Measurements from ENCODE around the gene NF1.
A peak's percentile ranks its signal among the peaks of the same experiment; 100 is the strongest.
"Not testable (repeated sequence)": the region's sequence is repeated elsewhere in the genome, so short reads cannot be mapped to it uniquely, and the experiment has no call there.

NF1 gene

GRCh38 chr17:31152271-31152670 is 57.5 kb downstream of the NF1 start:
- no peak overlapping the region for H3K4me3 ChIP-seq (replicated peaks in 1 of 2; ENCODE audit: low read depth in 2 of 2, low read length in 2 of 2)
- no peak for DNase-seq (ENCODE audit: low read depth in 2 of 2)
- TF ChIP-seq CTCF (IDR thresholded peaks at IDR 0.05; ENCODE audit: low read depth, low read length), result no peak

- no peak for TF ChIP-seq CTCF (IDR thresholded peaks at IDR 0.05; ENCODE audit: low read depth, low read length)
- DNase-seq (ENCODE audit: low read depth in 2 of 2), result peak; percentile 8 to 19
Measured at GRCh38 chr17:31155208-31155810, 60.5 kb downstream of the NF1 start.

GRCh38 chr17:31156326-31156725 is 61.5 kb downstream of the NF1 start:
- no peak for TF ChIP-seq CTCF (IDR thresholded peaks at IDR 0.05; ENCODE audit: low read depth, low read length)
- peak; percentile 9 to 37 for DNase-seq (ENCODE audit: low read depth in 2 of 2)
- H3K4me3 ChIP-seq (replicated peaks in 1 of 2; ENCODE audit: low read depth in 2 of 2, low read length in 2 of 2), result no peak overlapping the region

More at GRCh38 chr17:31155208-31155810, 60.5 kb downstream of the NF1 start:
- no peak overlapping the region for H3K4me3 ChIP-seq (replicated peaks in 1 of 2; ENCODE audit: low read depth in 2 of 2, low read length in 2 of 2)

DNA sequence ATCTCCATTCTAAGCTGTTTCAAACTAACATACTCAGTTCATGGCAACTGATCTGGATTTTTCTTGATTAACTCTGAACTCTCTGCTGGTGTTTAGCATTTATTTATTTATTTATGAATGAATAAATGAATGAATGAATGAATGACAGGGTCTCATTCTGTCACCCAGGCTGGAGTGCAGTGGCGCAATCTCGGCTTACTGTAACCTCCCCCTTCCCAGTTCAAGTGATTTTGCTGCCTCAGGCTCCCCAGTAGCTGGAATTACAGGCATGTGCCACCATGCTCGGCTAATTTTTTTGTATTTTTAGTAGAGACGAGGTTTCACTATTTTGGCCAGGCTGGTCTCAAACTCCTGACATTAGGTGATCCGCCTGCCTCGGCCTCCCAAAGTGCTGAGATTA is 62.1 kb downstream of the NF1 start:
- DNase-seq (ENCODE audit: low read depth in 2 of 2); H3K4me3 ChIP-seq (replicated peaks in 1 of 2; ENCODE audit: low read depth in 2 of 2, low read length in 2 of 2): not testable (repeated sequence)

DNA sequence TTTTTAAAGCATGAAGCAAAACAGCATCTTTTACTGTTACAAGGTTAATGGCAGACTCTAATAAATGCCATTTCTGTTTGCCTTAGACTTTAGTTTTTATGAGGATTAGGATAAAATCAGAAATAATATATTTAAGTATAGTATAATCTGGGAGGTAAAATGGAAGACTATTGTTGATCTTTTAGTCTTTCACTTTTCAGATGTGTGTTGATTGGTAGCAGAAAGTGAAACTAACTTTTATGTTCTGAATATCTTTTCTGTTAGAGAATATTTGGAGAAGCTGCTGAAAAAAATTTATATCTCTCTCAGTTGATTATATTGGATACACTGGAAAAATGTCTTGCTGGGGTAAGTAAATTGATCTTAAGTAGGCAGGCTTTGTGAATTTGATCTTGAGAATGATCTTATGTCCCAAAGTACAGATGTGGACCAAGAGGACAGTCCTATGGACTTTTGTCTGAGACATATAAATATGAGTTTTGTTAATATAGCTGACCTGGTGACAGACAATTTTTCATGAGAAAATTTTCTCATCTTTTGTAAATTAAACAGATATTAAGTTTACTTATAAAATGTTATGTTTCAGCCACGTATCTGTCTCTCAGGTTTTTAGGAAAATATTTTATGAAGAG is 64.1 kb downstream of the NF1 start:
- no peak overlapping the region for H3K4me3 ChIP-seq (replicated peaks in 1 of 2; ENCODE audit: low read depth in 2 of 2, low read length in 2 of 2)
- TF ChIP-seq CTCF (IDR thresholded peaks at IDR 0.05; ENCODE audit: low read depth, low read length), result no peak
- DNase-seq (ENCODE audit: low read depth in 2 of 2), result peak in 1 of 2 donors; percentile 3

GRCh38 chr17:31163091-31163781 is 68.5 kb downstream of the NF1 start:
- no peak for TF ChIP-seq CTCF (IDR thresholded peaks at IDR 0.05; ENCODE audit: low read depth, low read length)
- DNase-seq (ENCODE audit: low read depth in 2 of 2), result no peak
- H3K4me3 ChIP-seq (replicated peaks in 1 of 2; ENCODE audit: low read depth in 2 of 2, low read length in 2 of 2), result no peak overlapping the region

DNA sequence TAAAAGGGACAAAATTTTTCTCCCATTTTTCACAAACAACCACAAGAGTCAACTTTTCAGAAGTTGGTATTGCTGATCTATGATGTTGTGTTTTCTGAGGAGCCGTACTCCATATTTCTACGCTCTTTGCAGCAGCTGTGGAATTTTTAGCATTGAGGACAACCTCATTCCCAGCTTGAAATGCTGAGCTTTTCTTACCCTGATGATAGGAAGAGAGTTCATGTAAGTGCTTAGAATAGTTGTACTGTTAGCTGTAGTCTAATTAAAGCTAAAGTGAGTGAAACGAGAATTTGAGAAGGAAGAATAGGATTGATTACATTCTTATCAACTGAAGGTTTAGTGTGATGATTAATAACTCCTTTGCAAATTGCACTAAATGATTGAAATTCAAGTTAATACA is 72.3 kb downstream of the NF1 start:
- no peak for DNase-seq (ENCODE audit: low read depth in 2 of 2)
- H3K4me3 ChIP-seq (replicated peaks in 1 of 2; ENCODE audit: low read depth in 2 of 2, low read length in 2 of 2), result no peak overlapping the region
- no peak for TF ChIP-seq CTCF (IDR thresholded peaks at IDR 0.05; ENCODE audit: low read depth, low read length)

Measured in cardiac fibroblast (primary cell).